Mucosa of descending colon (tissue), 3 donors: ENCODE results near the gene ZBTB46. TPM values are rescaled to one million over a fixed set of nuclear protein-coding genes. Genes with fewer than 3 reads are reported as not detected.

Source experiments
- ATAC-seq: fragments of 200-7000 bp; cut with Tn5 transposase; one replicate; pipeline ENCODE4 v1.9.1; 2020; ENCODE audit warnings: mild to moderate bottlenecking, moderate library complexity
- DNase-seq, 3 donors: peaks; one replicate each; pipeline ENCODE4 v3.0.0-alpha.2; 2020
- H3K36me3 ChIP-seq: fragments of 200-600 bp; one replicate; pipeline ENCODE4 v1.8.0; 2021; ENCODE audit warnings: low read depth, mild to moderate bottlenecking
- H3K4me1 ChIP-seq: fragments of 200-600 bp; one replicate; pipeline ENCODE4 v1.8.0; 2021; ENCODE audit warnings: low read depth, mild to moderate bottlenecking
- H3K4me3 ChIP-seq: fragments of 200-600 bp; one replicate; pipeline ENCODE4 v1.8.0; 2021; ENCODE audit warnings: mild to moderate bottlenecking
- H3K9me3 ChIP-seq: fragments of 200-600 bp; one replicate; pipeline ENCODE4 v1.8.0; 2021; ENCODE audit warnings: mild to moderate bottlenecking
- intact Hi-C, 2 donors: fragments of 100-400 bp; cut with DNase I in 1 of 2; cut with micrococcal nuclease in 1 of 2; formaldehyde crosslinking; loops; one replicate each; pipeline versions ENCODE4 v1.11.0 to v1.11.1; 2022; cut with DNase I, micrococcal nuclease
- total RNA-seq, 3 donors: library from RNA; stranded (reverse); fragmentation: NEBNext Ultra II Directional in 2 of 3; extraction: Animal tissue kit (Norgen Biotek cat#: 25700) in 2 of 3; gene quantifications; one replicate each; pipeline versions ENCODE4 v1.2.1 to v1.2.4, GENCODE V29; 2021 to 2023
- TF ChIP-seq, protein P1 (sequence below): fragments of 200-600 bp; IDR thresholded peaks from one replicate; pipeline ENCODE4 v1.8.0; 2022; ENCODE audit warnings: antibody characterized with exemption, mild to moderate bottlenecking
- donor health status: DM: no; HTN: no; CAD: no; lungs with moderate emphysema.
- donor health status: DM: no; HTN: no; CAD: no.
- donor health status: DM: no; HTN: yes; CAD: no.

ZBTB46 gene
- total RNA-seq, 3 donors from 2014 or later: 3.1 to 5.7 (median 3.3) TPM

DNA sequence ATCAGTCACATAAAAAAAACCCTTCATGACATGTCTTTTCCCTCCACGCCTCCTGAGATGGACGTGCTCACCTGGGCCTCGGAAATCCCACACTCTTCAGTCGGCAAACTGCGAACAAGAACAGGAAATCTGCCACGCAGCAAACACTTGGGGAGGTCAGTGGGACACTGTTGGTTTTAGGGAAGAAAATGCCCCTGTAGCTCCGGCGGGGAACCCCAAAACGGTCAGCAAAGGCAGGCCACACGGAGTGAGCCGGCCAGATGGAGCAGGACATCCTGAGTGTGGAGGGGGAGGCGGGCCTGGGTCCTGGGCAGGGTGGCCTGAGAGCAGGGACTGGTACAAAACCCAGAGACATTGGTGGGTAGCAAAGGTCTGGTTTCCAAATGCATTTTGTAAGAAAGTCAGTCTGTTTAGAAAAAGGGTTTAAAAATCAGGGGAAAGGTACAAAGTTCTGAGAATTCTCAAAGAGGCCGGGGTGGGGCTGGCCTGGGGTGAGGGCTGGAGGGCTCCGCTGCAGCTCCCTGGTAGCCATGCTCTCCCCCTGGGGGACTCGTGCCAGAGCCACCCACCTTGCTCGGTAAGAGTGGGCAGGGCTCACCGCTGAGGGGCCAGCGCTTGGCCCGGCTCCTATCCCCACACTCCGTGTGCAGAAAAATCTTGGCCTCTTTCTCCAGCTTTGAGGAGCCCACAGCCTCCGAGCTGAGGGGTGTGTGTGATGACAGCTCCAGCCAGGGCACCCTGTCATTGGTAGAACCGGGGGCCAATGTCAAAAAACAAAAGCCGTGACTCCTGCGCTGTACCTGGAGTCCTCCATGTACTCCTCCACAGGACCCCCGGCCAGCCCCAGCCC lies 86.3 kb downstream of the ZBTB46 start:
- DNase-seq (peak in 1 of 3 donors; percentile 37), ATAC-seq (no peak)
- H3K4me3 ChIP-seq: no peak overlapping the region
- TF ChIP-seq, protein P1, sequence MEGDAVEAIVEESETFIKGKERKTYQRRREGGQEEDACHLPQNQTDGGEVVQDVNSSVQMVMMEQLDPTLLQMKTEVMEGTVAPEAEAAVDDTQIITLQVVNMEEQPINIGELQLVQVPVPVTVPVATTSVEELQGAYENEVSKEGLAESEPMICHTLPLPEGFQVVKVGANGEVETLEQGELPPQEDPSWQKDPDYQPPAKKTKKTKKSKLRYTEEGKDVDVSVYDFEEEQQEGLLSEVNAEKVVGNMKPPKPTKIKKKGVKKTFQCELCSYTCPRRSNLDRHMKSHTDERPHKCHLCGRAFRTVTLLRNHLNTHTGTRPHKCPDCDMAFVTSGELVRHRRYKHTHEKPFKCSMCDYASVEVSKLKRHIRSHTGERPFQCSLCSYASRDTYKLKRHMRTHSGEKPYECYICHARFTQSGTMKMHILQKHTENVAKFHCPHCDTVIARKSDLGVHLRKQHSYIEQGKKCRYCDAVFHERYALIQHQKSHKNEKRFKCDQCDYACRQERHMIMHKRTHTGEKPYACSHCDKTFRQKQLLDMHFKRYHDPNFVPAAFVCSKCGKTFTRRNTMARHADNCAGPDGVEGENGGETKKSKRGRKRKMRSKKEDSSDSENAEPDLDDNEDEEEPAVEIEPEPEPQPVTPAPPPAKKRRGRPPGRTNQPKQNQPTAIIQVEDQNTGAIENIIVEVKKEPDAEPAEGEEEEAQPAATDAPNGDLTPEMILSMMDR: no peak
- peaks cover 3% of the 10 kb centered on the region for H3K36me3 ChIP-seq
- peaks cover 10% of the 10 kb centered on the region for H3K4me1 ChIP-seq
- H3K9me3 ChIP-seq: no peaks in the 10 kb centered on the region
- intact Hi-C loops: no loop called here

DNA sequence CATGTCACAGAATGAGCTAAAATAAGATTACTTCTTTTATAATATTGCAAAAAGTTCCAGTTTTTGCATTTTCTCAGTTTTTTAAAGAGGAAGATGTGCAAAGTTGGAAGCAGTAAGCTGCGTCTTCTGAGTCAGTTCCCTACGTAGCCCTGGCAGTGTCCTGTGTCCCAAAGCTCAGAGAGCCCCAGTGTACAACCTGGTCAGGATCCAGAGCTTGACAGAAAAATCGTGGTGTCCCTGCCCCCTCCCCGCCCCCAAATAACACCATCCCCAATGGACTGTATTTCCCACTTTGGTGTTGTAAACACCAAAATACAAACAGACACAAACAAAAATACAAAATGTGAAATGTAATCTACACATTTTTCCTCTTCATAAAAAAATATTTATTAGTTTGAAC lies 86.9 kb downstream of the ZBTB46 start:
- TF ChIP-seq, protein P1: no peak
- Histone ChIP-seq H3K9me3 (no peaks in the 10 kb centered on the region), H3K4me1 (peaks cover 10% of the 10 kb centered on the region), H3K36me3 (peaks cover 3% of the 10 kb centered on the region), H3K4me3 (no peak overlapping the region)
- ATAC-seq: no peak
- intact Hi-C loops: no loop called here
- DNase-seq: no peak

DNA sequence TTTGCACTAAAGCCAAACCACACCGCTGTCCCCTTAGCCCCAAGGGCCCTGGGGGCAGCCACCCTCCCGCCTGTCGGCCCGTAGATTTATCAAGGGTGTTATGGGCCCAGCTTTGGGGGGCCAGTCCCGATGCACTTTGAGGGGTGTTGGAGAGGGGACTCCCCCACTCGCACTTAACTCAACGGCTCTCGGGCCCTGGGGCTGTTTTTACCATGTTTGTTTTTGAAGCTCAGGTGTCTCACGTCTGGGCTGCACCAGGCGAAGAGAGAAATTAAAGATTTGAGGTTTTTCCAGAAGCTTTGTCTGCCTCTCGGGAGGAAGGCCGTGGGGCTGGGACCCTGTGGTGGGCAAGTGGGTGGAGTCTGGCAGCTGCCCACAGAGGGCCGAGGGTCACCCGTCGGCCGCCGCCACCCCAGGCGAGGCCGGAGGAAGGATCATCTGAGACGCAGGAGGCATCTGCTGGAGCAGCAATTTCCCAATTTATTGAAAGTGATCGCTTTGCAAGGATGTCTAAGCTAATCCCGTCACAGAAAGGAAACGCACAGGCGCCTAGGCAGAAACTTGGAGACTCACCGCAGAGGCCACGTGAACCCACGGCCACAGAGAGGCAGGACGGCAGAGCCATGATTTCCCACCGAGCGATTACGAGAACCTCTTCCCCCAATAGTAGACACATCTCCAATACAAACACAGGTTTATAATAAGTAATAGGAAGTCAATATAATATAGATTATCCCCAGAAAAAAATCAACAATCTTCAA lies 87.7 kb downstream of the ZBTB46 start:
- intact Hi-C loops: no loop called here
- ATAC-seq (no peak), DNase-seq (peak in 1 of 3 donors; percentile 43)
- peaks cover 3% of the 10 kb centered on the region for H3K36me3 ChIP-seq
- H3K4me3 ChIP-seq: no peak overlapping the region
- peaks cover 16% of the 10 kb centered on the region for H3K4me1 ChIP-seq
- TF ChIP-seq, protein P1: no peak
- H3K9me3 ChIP-seq: no peaks in the 10 kb centered on the region

DNA sequence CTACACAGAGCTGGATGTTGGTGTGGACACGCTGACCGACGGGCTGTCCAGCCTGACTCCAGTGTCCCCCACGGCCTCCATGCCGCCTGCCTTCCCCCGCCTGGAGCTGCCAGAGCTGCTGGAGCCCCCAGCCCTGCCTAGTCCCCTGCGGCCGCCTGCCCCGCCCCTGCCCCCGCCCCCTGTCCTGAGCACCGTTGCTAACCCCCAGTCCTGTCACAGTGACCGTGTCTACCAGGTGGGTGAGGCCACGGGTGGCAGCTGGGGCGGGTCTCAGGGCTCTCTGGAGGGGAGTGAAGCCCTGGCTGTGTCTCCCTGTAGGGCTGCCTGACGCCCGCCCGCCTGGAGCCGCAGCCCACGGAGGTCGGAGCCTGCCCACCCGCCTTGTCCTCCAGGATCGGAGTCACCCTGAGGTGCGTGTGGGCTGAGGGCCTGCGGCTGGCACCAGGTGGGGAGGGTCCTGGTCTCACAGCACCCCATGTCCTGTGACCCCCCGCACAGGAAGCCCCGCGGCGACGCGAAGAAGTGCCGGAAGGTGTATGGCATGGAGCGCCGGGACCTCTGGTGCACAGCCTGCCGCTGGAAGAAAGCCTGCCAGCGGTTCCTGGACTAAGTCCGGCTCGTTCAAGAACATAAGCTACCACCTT lies 88.6 kb downstream of the ZBTB46 start:
- Histone ChIP-seq H3K4me1 (peaks cover 25% of the 10 kb centered on the region), H3K36me3 (peaks cover 3% of the 10 kb centered on the region), H3K4me3 (no peak overlapping the region), H3K9me3 (no peaks in the 10 kb centered on the region)
- intact Hi-C loops: no loop called here
- TF ChIP-seq, protein P1: no peak
- ATAC-seq (no peak), DNase-seq (peak in 1 of 3 donors; percentile 57)

DNA sequence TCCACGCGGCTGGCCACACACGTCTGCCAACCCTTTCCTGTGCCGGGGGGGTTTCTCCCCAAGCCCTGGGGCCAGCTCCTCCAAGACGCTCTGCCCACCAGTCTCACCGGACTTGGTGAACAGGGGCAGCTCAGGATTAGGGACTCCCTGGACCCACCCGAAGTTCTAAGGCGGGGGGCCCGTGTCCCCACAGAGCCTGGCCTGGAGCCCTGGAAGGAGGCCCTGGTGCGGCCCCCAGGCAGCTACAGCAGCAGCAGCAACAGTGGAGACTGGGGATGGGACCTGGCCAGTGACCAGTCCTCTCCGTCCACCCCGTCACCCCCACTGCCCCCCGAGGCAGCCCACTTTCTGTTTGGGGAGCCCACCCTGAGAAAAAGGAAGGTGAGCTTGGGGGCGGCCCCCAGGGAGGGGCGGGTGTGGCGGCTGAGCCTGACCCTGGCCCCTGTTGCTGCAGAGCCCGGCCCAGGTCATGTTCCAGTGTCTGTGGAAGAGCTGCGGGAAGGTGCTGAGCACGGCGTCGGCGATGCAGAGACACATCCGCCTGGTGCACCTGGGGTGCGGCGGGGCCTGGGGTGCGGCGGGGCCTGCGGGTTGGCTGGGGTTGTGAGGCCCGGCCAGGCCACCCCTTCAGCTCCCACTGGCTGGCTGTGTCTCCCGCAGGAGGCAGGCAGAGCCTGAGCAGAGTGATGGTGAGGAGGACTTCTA lies 89.2 kb downstream of the ZBTB46 start:
- peaks cover 31% of the 10 kb centered on the region for H3K4me1 ChIP-seq
- intact Hi-C loops: no loop called here
- no peaks in the 10 kb centered on the region for H3K9me3 ChIP-seq
- TF ChIP-seq, protein P1: no peak
- no peak overlapping the region for H3K4me3 ChIP-seq
- H3K36me3 ChIP-seq: peaks cover 3% of the 10 kb centered on the region
- ATAC-seq: no peak
- DNase-seq: peak in 1 of 3 donors; percentile 60
